SK-N-SH treated with all-trans-retinoic acid at 6 μM for 48 hours (cell line): Measurements from ENCODE around the gene CHRNA9.

Experiments
- ATAC-seq: fragments of 200-7000 bp; cut with Tn5 transposase; 3 replicates; pipeline ENCODE4 v1.9.1; 2020; ENCODE audit warnings: mild to moderate bottlenecking, moderate library complexity
- ARNTL ChIP-seq: fragments of 450-650 bp; formaldehyde crosslinking; IDR thresholded peaks from 2 replicates; pipeline ENCODE4 v1.5.0; 2020; ENCODE audit warnings: low read depth, mild to moderate bottlenecking, moderate library complexity, borderline replicate concordance
- BACH2 ChIP-seq: fragments of 250-450 bp; sonication (Bioruptor Pico); IDR thresholded peaks from 2 replicates; pipeline ENCODE4 v1.9.0; 2021; ENCODE audit warnings: mild to moderate bottlenecking, borderline replicate concordance
- CSDC2 ChIP-seq: fragments of 250-450 bp; sonication (Bioruptor Pico); IDR thresholded peaks from 2 replicates; pipeline ENCODE4 v1.5.0; 2020; ENCODE audit warnings: mild to moderate bottlenecking, moderate library complexity
- ESRRG ChIP-seq: fragments of 250-450 bp; sonication (Bioruptor Pico); IDR thresholded peaks from 2 replicates; pipeline ENCODE4 v1.6.1; 2021; ENCODE audit warnings: mild to moderate bottlenecking
- GLIS3 ChIP-seq: fragments of 250-450 bp; sonication (Bioruptor Pico); IDR thresholded peaks from 2 replicates; pipeline ENCODE4 v1.5.0; 2020; ENCODE audit warnings: mild to moderate bottlenecking, moderate library complexity
- ISL1 ChIP-seq: fragments of 250-450 bp; sonication (Bioruptor Pico); IDR thresholded peaks from 2 replicates; pipeline ENCODE4 v2.1.2; 2022; ENCODE audit warnings: mild to moderate bottlenecking, moderate library complexity
- OSR1 ChIP-seq: fragments of 250-450 bp; sonication (Bioruptor Pico); IDR thresholded peaks from 2 replicates; pipeline ENCODE4 v1.8.0; 2022; ENCODE audit warnings: moderate library complexity, mild to moderate bottlenecking, inconsistent platforms
- PPARA ChIP-seq: fragments of 250-450 bp; sonication (Bioruptor Pico); IDR thresholded peaks from 2 replicates; pipeline ENCODE4 v1.5.0; 2020; ENCODE audit warnings: mild to moderate bottlenecking, borderline replicate concordance
- RARB ChIP-seq: fragments of 250-450 bp; sonication (Bioruptor Pico); IDR thresholded peaks from 2 replicates; pipeline ENCODE4 v1.8.0; 2021; ENCODE audit warnings: mild to moderate bottlenecking, moderate library complexity
- SNAI2 ChIP-seq: fragments of 250-450 bp; sonication (Bioruptor Pico); IDR thresholded peaks from 2 replicates; pipeline ENCODE4 v1.5.0; 2020; ENCODE audit warnings: mild to moderate bottlenecking, moderate library complexity
- TCF4 ChIP-seq: fragments of 250-450 bp; sonication (Bioruptor Pico); IDR thresholded peaks from 2 replicates; pipeline ENCODE4 v1.8.0; 2021; ENCODE audit warnings: mild to moderate bottlenecking, moderate library complexity, borderline replicate concordance
- TOX ChIP-seq: fragments of 250-450 bp; sonication (Bioruptor Pico); IDR thresholded peaks from 2 replicates; pipeline ENCODE4 v1.8.0; 2021; ENCODE audit warnings: mild to moderate bottlenecking, moderate library complexity, borderline replicate concordance
- ZC3H10 ChIP-seq: fragments of 250-450 bp; sonication (Bioruptor Pico); IDR thresholded peaks from 2 replicates; pipeline ENCODE4 v1.5.1; 2021; ENCODE audit warnings: mild to moderate bottlenecking, moderate library complexity
- ZFP30 ChIP-seq: fragments of 450-650 bp; formaldehyde crosslinking; IDR thresholded peaks from 2 replicates; pipeline ENCODE4 v1.5.0; 2022; ENCODE audit warnings: mild to moderate bottlenecking, moderate library complexity
- ZNF565 ChIP-seq: fragments of 450-650 bp; formaldehyde crosslinking; conservative IDR thresholded peaks from 2 replicates; pipeline ENCODE4 v1.5.0; 2020; ENCODE audit warnings: low read depth, mild to moderate bottlenecking, moderate library complexity
- ZNF70 ChIP-seq: fragments of 450-650 bp; formaldehyde crosslinking; IDR thresholded peaks from 2 replicates; pipeline ENCODE4 v1.5.0; 2020; ENCODE audit warnings: mild to moderate bottlenecking, moderate library complexity
- TF ChIP-seq, protein P1 (sequence below): fragments of 250-450 bp; sonication (Bioruptor Pico); IDR thresholded peaks from 2 replicates; pipeline ENCODE4 v1.5.1; 2020; ENCODE audit warnings: low read depth, mild to moderate bottlenecking, moderate library complexity
- TF ChIP-seq, protein P2 (sequence below): fragments of 250-450 bp; sonication (Bioruptor Pico); IDR thresholded peaks from 2 replicates; pipeline ENCODE4 v1.5.1; 2021; ENCODE audit warnings: mild to moderate bottlenecking, moderate library complexity
- TF ChIP-seq, protein P3 (sequence below): fragments of 250-450 bp; sonication (Bioruptor Pico); IDR thresholded peaks from 2 replicates; pipeline ENCODE4 v1.8.0; 2021; ENCODE audit warnings: low read depth, mild to moderate bottlenecking, moderate library complexity, borderline replicate concordance
- TF ChIP-seq, protein P4 (sequence below): fragments of 250-450 bp; sonication (Bioruptor Pico); IDR thresholded peaks from 2 replicates; pipeline ENCODE4 v1.8.0; 2020; ENCODE audit warnings: mild to moderate bottlenecking, moderate library complexity, borderline replicate concordance
- TF ChIP-seq, protein P5 (sequence below): fragments of 250-450 bp; sonication (Bioruptor Pico); IDR thresholded peaks from 2 replicates; pipeline ENCODE4 v1.5.0; 2020; ENCODE audit warnings: mild to moderate bottlenecking, moderate library complexity

CHRNA9 gene

DNA sequence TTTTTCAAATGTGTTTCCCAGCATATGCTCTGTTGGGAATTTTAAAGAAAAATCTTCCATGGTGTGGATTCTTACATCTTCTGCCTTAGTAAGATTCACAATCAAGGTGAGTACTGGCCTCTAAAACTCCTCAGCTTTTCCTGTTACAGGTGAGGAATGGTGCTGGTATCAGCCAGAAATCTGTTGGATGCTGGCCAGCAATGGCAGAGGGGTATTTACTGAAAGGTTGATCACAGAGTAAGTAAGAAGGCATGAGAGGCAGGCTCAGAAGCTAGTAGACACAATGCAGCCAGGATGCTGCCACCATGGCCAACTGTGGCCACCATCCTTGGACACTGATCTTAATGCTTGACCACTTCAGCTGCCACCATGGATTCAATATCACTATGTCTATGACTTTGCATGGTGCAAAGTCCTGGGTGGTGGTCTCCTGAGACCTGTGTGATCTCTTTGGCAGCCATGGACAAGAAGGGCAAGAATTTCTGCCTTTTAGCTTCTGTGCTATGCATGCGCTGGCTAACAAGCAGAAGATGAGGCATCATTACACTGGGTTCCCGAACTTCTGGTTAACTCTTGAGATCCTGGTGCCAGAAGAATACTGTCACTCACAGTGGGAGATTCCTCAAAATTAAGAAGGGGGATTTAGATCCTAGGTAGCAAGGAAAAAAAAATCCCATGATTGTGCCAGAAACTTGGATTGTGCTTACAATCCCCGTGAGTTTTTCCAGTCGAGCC, 60.2 kb downstream of the CHRNA9 start:
- no peak for ATAC-seq
- TF ChIP-seq ZFP30 (CRISPR knock-in tag) (no peak), BACH2 (no peak), TCF4 (no peak), RARB (CRISPR knock-in tag) (no peak), SNAI2 (CRISPR knock-in tag) (no peak), ISL1 (no peak), OSR1 (CRISPR knock-in tag) (no peak), ZC3H10 (CRISPR knock-in tag) (no peak), ZNF565 (CRISPR knock-in tag) (no peak), ZNF70 (CRISPR knock-in tag) (no peak), TOX (CRISPR knock-in tag) (no peak), GLIS3 (CRISPR knock-in tag) (no peak), PPARA (no peak), ESRRG (CRISPR knock-in tag) (no peak), ARNTL (CRISPR knock-in tag) (no peak)
- TF ChIP-seq, protein P1, sequence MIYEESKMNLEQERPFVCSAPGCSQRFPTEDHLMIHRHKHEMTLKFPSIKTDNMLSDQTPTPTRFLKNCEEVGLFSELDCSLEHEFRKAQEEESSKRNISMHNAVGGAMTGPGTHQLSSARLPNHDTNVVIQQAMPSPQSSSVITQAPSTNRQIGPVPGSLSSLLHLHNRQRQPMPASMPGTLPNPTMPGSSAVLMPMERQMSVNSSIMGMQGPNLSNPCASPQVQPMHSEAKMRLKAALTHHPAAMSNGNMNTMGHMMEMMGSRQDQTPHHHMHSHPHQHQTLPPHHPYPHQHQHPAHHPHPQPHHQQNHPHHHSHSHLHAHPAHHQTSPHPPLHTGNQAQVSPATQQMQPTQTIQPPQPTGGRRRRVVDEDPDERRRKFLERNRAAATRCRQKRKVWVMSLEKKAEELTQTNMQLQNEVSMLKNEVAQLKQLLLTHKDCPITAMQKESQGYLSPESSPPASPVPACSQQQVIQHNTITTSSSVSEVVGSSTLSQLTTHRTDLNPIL, result no peak
- TF ChIP-seq, protein P2, sequence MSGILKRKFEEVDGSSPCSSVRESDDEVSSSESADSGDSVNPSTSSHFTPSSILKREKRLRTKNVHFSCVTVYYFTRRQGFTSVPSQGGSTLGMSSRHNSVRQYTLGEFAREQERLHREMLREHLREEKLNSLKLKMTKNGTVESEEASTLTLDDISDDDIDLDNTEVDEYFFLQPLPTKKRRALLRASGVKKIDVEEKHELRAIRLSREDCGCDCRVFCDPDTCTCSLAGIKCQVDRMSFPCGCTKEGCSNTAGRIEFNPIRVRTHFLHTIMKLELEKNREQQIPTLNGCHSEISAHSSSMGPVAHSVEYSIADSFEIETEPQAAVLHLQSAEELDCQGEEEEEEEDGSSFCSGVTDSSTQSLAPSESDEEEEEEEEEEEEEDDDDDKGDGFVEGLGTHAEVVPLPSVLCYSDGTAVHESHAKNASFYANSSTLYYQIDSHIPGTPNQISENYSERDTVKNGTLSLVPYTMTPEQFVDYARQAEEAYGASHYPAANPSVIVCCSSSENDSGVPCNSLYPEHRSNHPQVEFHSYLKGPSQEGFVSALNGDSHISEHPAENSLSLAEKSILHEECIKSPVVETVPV (CRISPR knock-in tag), result no peak
- TF ChIP-seq, protein P3, sequence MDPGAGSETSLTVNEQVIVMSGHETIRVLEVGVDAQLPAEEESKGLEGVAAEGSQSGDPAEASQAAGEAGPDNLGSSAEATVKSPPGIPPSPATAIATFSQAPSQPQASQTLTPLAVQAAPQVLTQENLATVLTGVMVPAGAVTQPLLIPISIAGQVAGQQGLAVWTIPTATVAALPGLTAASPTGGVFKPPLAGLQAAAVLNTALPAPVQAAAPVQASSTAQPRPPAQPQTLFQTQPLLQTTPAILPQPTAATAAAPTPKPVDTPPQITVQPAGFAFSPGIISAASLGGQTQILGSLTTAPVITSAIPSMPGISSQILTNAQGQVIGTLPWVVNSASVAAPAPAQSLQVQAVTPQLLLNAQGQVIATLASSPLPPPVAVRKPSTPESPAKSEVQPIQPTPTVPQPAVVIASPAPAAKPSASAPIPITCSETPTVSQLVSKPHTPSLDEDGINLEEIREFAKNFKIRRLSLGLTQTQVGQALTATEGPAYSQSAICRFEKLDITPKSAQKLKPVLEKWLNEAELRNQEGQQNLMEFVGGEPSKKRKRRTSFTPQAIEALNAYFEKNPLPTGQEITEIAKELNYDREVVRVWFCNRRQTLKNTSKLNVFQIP (CRISPR knock-in tag), result no peak
- TF ChIP-seq, protein P4, sequence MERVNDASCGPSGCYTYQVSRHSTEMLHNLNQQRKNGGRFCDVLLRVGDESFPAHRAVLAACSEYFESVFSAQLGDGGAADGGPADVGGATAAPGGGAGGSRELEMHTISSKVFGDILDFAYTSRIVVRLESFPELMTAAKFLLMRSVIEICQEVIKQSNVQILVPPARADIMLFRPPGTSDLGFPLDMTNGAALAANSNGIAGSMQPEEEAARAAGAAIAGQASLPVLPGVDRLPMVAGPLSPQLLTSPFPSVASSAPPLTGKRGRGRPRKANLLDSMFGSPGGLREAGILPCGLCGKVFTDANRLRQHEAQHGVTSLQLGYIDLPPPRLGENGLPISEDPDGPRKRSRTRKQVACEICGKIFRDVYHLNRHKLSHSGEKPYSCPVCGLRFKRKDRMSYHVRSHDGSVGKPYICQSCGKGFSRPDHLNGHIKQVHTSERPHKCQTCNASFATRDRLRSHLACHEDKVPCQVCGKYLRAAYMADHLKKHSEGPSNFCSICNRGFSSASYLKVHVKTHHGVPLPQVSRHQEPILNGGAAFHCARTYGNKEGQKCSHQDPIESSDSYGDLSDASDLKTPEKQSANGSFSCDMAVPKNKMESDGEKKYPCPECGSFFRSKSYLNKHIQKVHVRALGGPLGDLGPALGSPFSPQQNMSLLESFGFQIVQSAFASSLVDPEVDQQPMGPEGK (CRISPR knock-in tag), result no peak
- TF ChIP-seq, protein P5, sequence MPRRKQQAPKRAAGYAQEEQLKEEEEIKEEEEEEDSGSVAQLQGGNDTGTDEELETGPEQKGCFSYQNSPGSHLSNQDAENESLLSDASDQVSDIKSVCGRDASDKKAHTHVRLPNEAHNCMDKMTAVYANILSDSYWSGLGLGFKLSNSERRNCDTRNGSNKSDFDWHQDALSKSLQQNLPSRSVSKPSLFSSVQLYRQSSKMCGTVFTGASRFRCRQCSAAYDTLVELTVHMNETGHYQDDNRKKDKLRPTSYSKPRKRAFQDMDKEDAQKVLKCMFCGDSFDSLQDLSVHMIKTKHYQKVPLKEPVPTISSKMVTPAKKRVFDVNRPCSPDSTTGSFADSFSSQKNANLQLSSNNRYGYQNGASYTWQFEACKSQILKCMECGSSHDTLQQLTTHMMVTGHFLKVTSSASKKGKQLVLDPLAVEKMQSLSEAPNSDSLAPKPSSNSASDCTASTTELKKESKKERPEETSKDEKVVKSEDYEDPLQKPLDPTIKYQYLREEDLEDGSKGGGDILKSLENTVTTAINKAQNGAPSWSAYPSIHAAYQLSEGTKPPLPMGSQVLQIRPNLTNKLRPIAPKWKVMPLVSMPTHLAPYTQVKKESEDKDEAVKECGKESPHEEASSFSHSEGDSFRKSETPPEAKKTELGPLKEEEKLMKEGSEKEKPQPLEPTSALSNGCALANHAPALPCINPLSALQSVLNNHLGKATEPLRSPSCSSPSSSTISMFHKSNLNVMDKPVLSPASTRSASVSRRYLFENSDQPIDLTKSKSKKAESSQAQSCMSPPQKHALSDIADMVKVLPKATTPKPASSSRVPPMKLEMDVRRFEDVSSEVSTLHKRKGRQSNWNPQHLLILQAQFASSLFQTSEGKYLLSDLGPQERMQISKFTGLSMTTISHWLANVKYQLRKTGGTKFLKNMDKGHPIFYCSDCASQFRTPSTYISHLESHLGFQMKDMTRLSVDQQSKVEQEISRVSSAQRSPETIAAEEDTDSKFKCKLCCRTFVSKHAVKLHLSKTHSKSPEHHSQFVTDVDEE (CRISPR knock-in tag), result no peak

DNA sequence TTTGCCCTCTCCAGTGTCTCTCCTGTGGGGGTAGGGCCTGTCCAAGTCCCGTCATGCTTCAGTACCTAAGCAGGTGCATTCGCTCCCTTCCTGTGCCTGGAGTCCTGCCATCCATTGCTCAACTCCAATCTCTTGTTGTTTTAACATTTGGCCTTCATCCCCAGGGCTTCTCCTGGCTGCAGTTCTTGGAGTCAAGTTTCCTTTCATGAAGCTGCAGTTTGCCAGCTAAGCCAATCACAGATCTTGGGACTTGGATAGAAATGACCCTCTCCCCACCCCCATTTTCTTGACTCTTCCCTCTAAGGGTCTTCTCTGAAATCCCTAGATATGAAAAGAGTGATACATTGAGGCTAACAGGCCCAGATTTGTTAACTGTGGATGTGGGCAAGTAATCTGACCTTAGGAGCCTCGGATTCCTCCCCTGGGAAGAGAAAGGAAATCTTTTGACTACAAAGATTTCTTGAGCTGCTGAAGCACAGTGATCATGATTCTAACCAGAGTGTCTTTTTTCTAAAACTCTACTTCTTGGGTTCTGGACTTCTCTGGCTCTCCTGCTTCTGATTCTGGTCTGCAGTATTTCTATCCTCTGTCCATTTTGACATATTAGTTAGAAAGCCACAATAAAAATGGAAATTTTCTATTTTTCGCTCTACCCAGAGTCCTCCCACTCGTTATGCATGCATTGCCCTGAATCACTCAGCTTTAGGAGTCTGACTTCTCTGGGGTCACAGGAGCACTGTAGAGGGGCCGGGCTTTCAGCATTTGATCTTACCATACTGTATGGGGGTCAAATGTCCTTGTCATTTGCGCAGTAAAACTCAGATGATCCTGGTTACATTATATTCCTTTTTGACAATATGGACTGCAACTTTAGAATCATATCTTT, 61.0 kb downstream of the CHRNA9 start:
- no peak for ATAC-seq
- TF ChIP-seq ZC3H10 (CRISPR knock-in tag) (no peak), TOX (CRISPR knock-in tag) (no peak), GLIS3 (CRISPR knock-in tag) (no peak), ISL1 (no peak), ZNF70 (CRISPR knock-in tag) (no peak), ESRRG (CRISPR knock-in tag) (no peak), CSDC2 (CRISPR knock-in tag) (no peak), PPARA (no peak)
- TF ChIP-seq, protein P1, result no peak
